ENCODE measurements around the gene DENND5B. TPM values are rescaled to one million over a fixed set of nuclear protein-coding genes. Genes with fewer than 3 reads are reported as not detected.
"Not testable (repeated sequence)": the region's sequence is repeated elsewhere in the genome, so short reads cannot be mapped to it uniquely, and the experiment has no call there.

DENND5B gene
- total RNA-seq, 2 donors from 2014 or later = 6.9 to 32.3 TPM

DNA sequence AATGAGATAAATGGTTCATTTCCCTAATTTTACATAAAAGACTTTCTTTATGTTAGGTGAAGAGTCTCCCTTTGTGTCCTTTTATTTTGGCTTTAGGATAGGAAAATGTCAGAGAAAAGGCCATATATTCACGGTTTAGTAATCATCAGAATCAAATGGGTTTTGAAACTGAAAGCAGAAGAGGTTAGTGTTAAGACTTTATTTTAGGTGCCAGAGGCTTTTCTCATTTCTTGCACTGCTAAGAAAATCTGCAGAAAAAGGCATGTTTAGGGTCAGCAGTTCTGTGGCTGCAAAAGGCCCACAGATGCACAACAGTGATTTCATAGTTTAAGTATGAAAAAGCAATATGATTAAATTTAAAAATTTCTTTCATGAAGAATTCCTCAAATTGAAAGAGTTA, 184.6 kb downstream of the DENND5B start:
- Histone ChIP-seq H3K27ac (no peak overlapping the region), H3K9me3 (no peaks in the 10 kb centered on the region), H3K4me1 (replicated peaks) (no peaks in the 10 kb centered on the region), H3K4me3 (no peak overlapping the region), H3K36me3 (no peaks in the 10 kb centered on the region), H3K27me3 (replicated peaks; ENCODE audit: insufficient read depth) (no peaks in the 10 kb centered on the region)
- WGBS = 57% methylated on average over 1 of the region's 1 CpG
- intact Hi-C loops (cut with DNase I) = no loop called here
- no peak for TF ChIP-seq POLR2A (IDR thresholded peaks at IDR 0.05)
- no peak for TF ChIP-seq POLR2AphosphoS5 (IDR thresholded peaks at IDR 0.05)
- TF ChIP-seq CTCF (IDR thresholded peaks at IDR 0.05) = no peak
- no peak for DNase-seq (ENCODE audit: low spot score)

GRCh38 chr12:31405021-31405420, 185.9 kb downstream of the DENND5B start:
- Histone ChIP-seq H3K36me3 (no peaks in the 10 kb centered on the region), H3K4me1 (replicated peaks) (no peaks in the 10 kb centered on the region), H3K27ac (no peak overlapping the region), H3K27me3 (replicated peaks; ENCODE audit: insufficient read depth) (no peaks in the 10 kb centered on the region), H3K4me3 (no peak overlapping the region), H3K9me3 (no peaks in the 10 kb centered on the region)
- no peak for TF ChIP-seq POLR2AphosphoS5 (IDR thresholded peaks at IDR 0.05)
- TF ChIP-seq POLR2A (IDR thresholded peaks at IDR 0.05) = no peak
- TF ChIP-seq CTCF (IDR thresholded peaks at IDR 0.05) = no peak
- no peak for DNase-seq (ENCODE audit: low spot score)
- 75% methylated on average over 8 of the region's 8 CpGs for WGBS
- intact Hi-C loops (cut with DNase I) = no loop called here

DNA sequence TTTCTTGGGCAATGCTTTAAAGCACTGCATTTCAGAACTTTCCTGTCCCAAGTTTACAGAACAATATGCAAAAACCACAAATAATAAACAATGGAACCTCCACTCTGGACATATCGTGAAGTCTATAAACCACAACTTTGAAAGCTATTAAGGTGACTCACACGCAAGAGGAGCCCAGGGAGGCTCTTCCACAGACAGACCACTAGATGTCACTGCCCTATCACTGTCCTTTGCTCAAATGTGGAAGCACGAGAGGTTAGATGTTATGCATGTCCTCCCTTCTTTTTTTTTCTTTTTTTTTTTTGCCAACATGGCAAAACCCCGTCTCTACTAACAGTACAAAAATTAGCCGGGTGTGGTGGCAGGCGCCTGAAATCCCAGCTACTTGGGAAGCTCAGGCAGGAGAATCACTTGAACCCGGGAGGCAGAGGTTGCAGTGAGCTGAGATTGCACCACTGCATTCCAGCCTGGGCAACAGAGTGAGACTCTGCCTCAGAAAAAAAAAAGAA, 187.8 kb downstream of the DENND5B start:
- intact Hi-C loops (cut with DNase I) = loop anchor here (1.0 kb wide), 1 partner anchor 233 kb away; no protein-coding TSS in a partner anchor
- peak; percentile 65 for DNase-seq (ENCODE audit: low spot score)
- 19% methylated on average over 7 of the region's 7 CpGs for WGBS

DNA sequence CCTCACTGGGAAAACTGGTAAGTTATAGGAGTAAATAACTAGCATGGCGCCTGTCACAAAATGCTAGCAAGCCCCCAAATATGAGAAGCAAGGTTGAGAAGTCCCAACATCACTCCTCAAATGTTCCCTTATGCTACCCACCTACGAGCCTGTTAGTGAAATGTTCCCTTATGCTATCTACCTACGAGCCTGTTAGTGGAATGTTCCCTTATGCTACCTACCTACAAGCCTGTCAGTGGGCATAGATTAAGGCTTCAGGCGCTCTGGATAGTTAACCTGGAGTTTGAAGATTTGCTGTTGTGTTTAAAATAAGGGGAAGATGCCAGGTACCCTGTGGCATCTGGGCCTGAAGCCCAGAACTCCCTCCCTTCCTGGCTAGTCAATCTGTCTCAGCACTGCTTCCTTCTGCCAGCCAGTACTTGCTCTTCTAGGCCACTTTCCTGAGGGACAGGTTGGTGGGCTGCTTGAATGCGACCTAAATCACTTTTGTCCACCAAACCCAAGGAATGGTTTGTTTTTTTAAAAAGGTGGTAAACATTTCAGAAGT, 197.9 kb downstream of the DENND5B start:
- Histone ChIP-seq H3K9me3 (no peaks in the 10 kb centered on the region), H3K36me3 (no peaks in the 10 kb centered on the region), H3K4me3 (no peak overlapping the region), H3K4me1 (replicated peaks) (no peaks in the 10 kb centered on the region), H3K27ac (no peak overlapping the region), H3K27me3 (replicated peaks; ENCODE audit: insufficient read depth) (no peaks in the 10 kb centered on the region)
- intact Hi-C loops (cut with DNase I) = no loop called here
- DNase-seq (ENCODE audit: low spot score) = peak; percentile 48
- TF ChIP-seq POLR2AphosphoS5 (IDR thresholded peaks at IDR 0.05) (peak; percentile 9), POLR2A (IDR thresholded peaks at IDR 0.05) (no peak)
- 58% methylated on average over 5 of the region's 5 CpGs for WGBS

More for the DNA sequence above, 187.8 kb downstream of the DENND5B start:
- not testable (repeated sequence) for H3K27ac ChIP-seq; H3K27me3 ChIP-seq (replicated peaks; ENCODE audit: insufficient read depth); H3K4me3 ChIP-seq; H3K9me3 ChIP-seq; H3K4me1 ChIP-seq (replicated peaks); H3K36me3 ChIP-seq
- TF ChIP-seq CTCF (IDR thresholded peaks at IDR 0.05) (peak; percentile 65 to 84 (median 80)), POLR2AphosphoS5 (IDR thresholded peaks at IDR 0.05) (peak; percentile 41)

GRCh38 chr12:31390991-31391390, 199.9 kb downstream of the DENND5B start:
- no peaks in the 10 kb centered on the region for H3K27me3 ChIP-seq (replicated peaks; ENCODE audit: insufficient read depth)
- H3K27ac ChIP-seq = no peak overlapping the region
- intact Hi-C loops (cut with DNase I) = no loop called here
- no peaks in the 10 kb centered on the region for H3K36me3 ChIP-seq
- no peaks in the 10 kb centered on the region for H3K9me3 ChIP-seq
- no peak for DNase-seq (ENCODE audit: low spot score)
- H3K4me3 ChIP-seq = no peak overlapping the region
- WGBS = 73% methylated on average over 2 of the region's 2 CpGs
- no peaks in the 10 kb centered on the region for H3K4me1 ChIP-seq (replicated peaks)
- TF ChIP-seq CTCF (IDR thresholded peaks at IDR 0.05) (no peak), POLR2AphosphoS5 (IDR thresholded peaks at IDR 0.05) (no peak), POLR2A (IDR thresholded peaks at IDR 0.05) (no peak)
